A549 (cell line): ENCODE measurements around the gene GATB. TPM values are rescaled to one million over a fixed set of nuclear protein-coding genes. Genes with fewer than 3 reads are reported as not detected.

Experiments used
- ATAC-seq, 2 experiments: fragments of 200-7000 bp in 1 of 2; fragments of >200 bp in 1 of 2; cut with Nextera tagmentation in 1 of 2; cut with Tn5 transposase in 1 of 2; 3 replicates each; pipeline versions ENCODE4 v1.8.0 to v1.9.1; 2018 to 2020; ENCODE audit warnings: mild to moderate bottlenecking in 1 of 2, moderate library complexity in 1 of 2
- CTCF ChIA-PET: fragments of 300-600 bp; sonication (Branson Sonifier 250); formaldehyde crosslinking; extraction: SDS; loops from one replicate; lab custom pipeline; 2021; ENCODE audit warnings: antibody characterized with exemption, inconsistent platforms; lab: Yijun Ruan, JAX
- POLR2A ChIA-PET: fragments of 350-600 bp; formaldehyde crosslinking; extraction: SDS; loops from one replicate; lab custom pipeline; 2021; ENCODE audit warnings: antibody characterized with exemption, inconsistent platforms; lab: Yijun Ruan, JAX
- DNase-seq, 2 experiments: peaks; one replicate each; pipeline versions ENCODE4 v3.0.0 to v3.0.0-alpha.2; 2011 to 2016; ENCODE audit warnings: low read depth in 1 of 2, low spot score in 1 of 2
- FAIRE-seq: peaks from 2 replicates; lab custom pipeline; 2011; peaks lifted over from hg19 to GRCh38; lab: Jason Lieb, UNC
- H3K27ac ChIP-seq, 2 experiments: fragments of >200 bp; sonication (Bioruptor Twin); formaldehyde crosslinking; 3 replicates each; pipeline ENCODE4 v1.5.1; 2016 to 2017
- H3K4me1 ChIP-seq: fragments of >200 bp; sonication (Bioruptor Twin); formaldehyde crosslinking; 3 replicates; pipeline ENCODE4 v1.6.1; 2016
- H3K4me2 ChIP-seq: fragments of >200 bp; sonication (Bioruptor Twin); formaldehyde crosslinking; 3 replicates; pipeline ENCODE4 v1.6.1; 2016
- H3K4me3 ChIP-seq: fragments of >200 bp; sonication (Bioruptor Twin); formaldehyde crosslinking; 3 replicates; pipeline ENCODE4 v1.5.1; 2016
- H3K9me3 ChIP-seq: fragments of >200 bp; sonication (Bioruptor Twin); formaldehyde crosslinking; 3 replicates; pipeline ENCODE4 v1.6.1; 2016
- CHD2 ChIP-seq: fragments of 150-350 bp; IDR thresholded peaks from 2 replicates; pipeline ENCODE4 v1.6.1; 2014; ENCODE audit warnings: low read length; ENCODE audit not compliant: partially characterized antibody
- EHF ChIP-seq: fragments of 250-450 bp; sonication (Bioruptor Pico); IDR thresholded peaks from 2 replicates; pipeline ENCODE4 v1.5.0; 2020; ENCODE audit warnings: mild to moderate bottlenecking
- FOSL2 ChIP-seq, 2 experiments: fragments of 450-650 bp in 1 of 2; fragments of >200 bp in 1 of 2; sonication (Bioruptor Twin) in 1 of 2; formaldehyde crosslinking; IDR thresholded peaks; 2 replicates each; pipeline versions ENCODE4 v1.5.0 to v1.6.1; 2016 to 2020; ENCODE audit warnings: mild to moderate bottlenecking in 1 of 2, moderate library complexity in 1 of 2
- FOXS1 ChIP-seq: fragments of 250-450 bp; sonication (Bioruptor Pico); IDR thresholded peaks from 2 replicates; pipeline ENCODE4 v1.5.0; 2020; ENCODE audit warnings: mild to moderate bottlenecking, moderate library complexity
- HDAC2 ChIP-seq: fragments of 200-600 bp; sonication (generic); IDR thresholded peaks from 2 replicates; pipeline ENCODE4 v1.6.1; 2016
- HEYL ChIP-seq: fragments of 250-450 bp; sonication (Bioruptor Pico); IDR thresholded peaks from 2 replicates; pipeline ENCODE4 v1.8.0; 2021; ENCODE audit warnings: mild to moderate bottlenecking, moderate library complexity
- KDM1A ChIP-seq: fragments of 200-600 bp; sonication (generic); IDR thresholded peaks from 2 replicates; pipeline ENCODE4 v1.6.1; 2016; ENCODE audit warnings: low read depth, mild to moderate bottlenecking
- KDM5A ChIP-seq: fragments of 200-600 bp; sonication (generic); IDR thresholded peaks from 2 replicates; pipeline ENCODE4 v1.6.1; 2016; ENCODE audit warnings: antibody characterized with exemption, mild to moderate bottlenecking
- MAZ ChIP-seq: fragments of 150-350 bp; IDR thresholded peaks from 2 replicates; pipeline ENCODE4 v1.6.1; 2014; ENCODE audit warnings: antibody characterized with exemption, low read depth, low read length, borderline replicate concordance
- MYC ChIP-seq: IDR thresholded peaks from 2 replicates; pipeline ENCODE4 v1.6.1; 2012; ENCODE audit warnings: mild to moderate bottlenecking, inconsistent platforms, low read length, improper control_type of control experiment, borderline replicate concordance
- NFE2L2 ChIP-seq: fragments of 150-350 bp; conservative IDR thresholded peaks from 2 replicates; pipeline ENCODE4 v1.6.1; 2014; ENCODE audit warnings: low read length
- POLR2A ChIP-seq: IDR thresholded peaks from 2 replicates; pipeline ENCODE4 v1.6.1; 2012; ENCODE audit warnings: mild to moderate bottlenecking, low read length
- RFX5 ChIP-seq: fragments of 450-650 bp; IDR thresholded peaks from 2 replicates; pipeline ENCODE4 v1.7.1; 2014; ENCODE audit warnings: antibody characterized with exemption, mild to moderate bottlenecking, moderate library complexity
- TP53 ChIP-seq: fragments of 250-450 bp; sonication (Bioruptor Pico); IDR thresholded peaks from 2 replicates; pipeline ENCODE4 v1.5.0; 2021; ENCODE audit warnings: mild to moderate bottlenecking, moderate library complexity
- ZC3H11A ChIP-seq: fragments of 450-650 bp; IDR thresholded peaks from 2 replicates; pipeline ENCODE4 v1.6.1; 2014; ENCODE audit warnings: antibody characterized with exemption, mild to moderate bottlenecking
- ZNF302 ChIP-seq: fragments of 250-450 bp; sonication (Bioruptor Pico); IDR thresholded peaks from 2 replicates; pipeline ENCODE4 v1.9.0; 2021; ENCODE audit warnings: inconsistent platforms, mild to moderate bottlenecking, moderate library complexity
- ZSCAN20 ChIP-seq: fragments of 250-450 bp; sonication (Bioruptor Pico); IDR thresholded peaks from 2 replicates; pipeline ENCODE4 v1.8.0; 2022; ENCODE audit warnings: mild to moderate bottlenecking, moderate library complexity
- WGBS: methylation state at CpG from one replicate; pipeline ENCODE4 v1.1.6; 2017; ENCODE audit errors: missing lambda C conversion rate; 5-methylcytosine and 5-hydroxymethylcytosine counted together
- polyA plus RNA-seq, 4 experiments: library from polyadenylated mRNA; depleted of rRNA in 3 of 4; stranded (reverse); fragments of >200 nt; fragmentation: RNase III in 1 of 4; extraction: RNeasy Plus Mini Kit Qiagen cat#74134 plus additional on column Dnase treatment in 1 of 4; gene quantifications; 2 replicates in 3 of 4; 3 replicates in 1 of 4; pipeline ENCODE4 v1.2.3, GENCODE V29; 2011 to 2017
- TF ChIP-seq, protein P1 (sequence below): fragments of >200 bp; sonication (Bioruptor Twin); formaldehyde crosslinking; IDR thresholded peaks from 3 replicates; pipeline ENCODE4 v1.5.1; 2016
- TF ChIP-seq, protein P2 (sequence below): IDR thresholded peaks from 2 replicates; pipeline ENCODE4 v1.6.1; 2012; ENCODE audit warnings: low read depth, borderline replicate concordance
- TF ChIP-seq, protein P3 (sequence below): fragments of 450-650 bp; IDR thresholded peaks from 2 replicates; pipeline ENCODE4 v1.6.1; 2014; ENCODE audit warnings: antibody characterized with exemption
- TF ChIP-seq, protein P4 (sequence below): fragments of 250-450 bp; sonication (Bioruptor Pico); IDR thresholded peaks from 2 replicates; pipeline ENCODE4 v1.5.0; 2020; ENCODE audit warnings: low read depth, mild to moderate bottlenecking, moderate library complexity
- TF ChIP-seq, protein P5 (sequence below): fragments of >200 bp; sonication (Bioruptor Twin); formaldehyde crosslinking; IDR thresholded peaks from 3 replicates; pipeline ENCODE4 v1.6.1; 2016
- TF ChIP-seq, protein P6 (sequence below): fragments of 250-450 bp; sonication (Bioruptor Pico); IDR thresholded peaks from 2 replicates; pipeline ENCODE4 v1.5.0; 2021; ENCODE audit warnings: mild to moderate bottlenecking, moderate library complexity, borderline replicate concordance

GATB gene
- polyA plus RNA-seq, 2 of the 4 experiments (the other 2 are of a cell fraction), result 12.1 to 17.8 TPM

DNA sequence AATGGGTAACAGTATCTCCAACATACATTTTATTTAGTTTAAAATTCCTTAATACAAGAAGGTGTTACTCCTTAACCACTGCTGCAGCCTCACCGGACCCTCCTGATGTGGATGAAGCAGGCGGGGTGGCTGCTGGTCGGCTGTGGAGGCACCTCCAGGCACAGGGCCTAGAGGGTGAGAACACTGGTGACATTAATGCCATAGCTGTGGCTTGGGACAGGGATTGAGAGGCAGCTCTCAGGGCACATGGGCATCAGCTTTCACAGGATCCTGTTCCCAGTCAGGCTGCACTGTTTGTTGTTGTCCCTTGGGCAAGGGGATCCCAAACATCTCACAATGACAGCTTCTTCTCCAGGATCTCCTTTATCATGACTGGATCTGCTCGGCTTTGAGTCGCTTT, 90.0 kb downstream of the GATB start:
- Histone ChIP-seq H3K4me1 (no peaks in the 10 kb centered on the region), H3K4me2 (no peak overlapping the region), H3K9me3 (no peaks in the 10 kb centered on the region), H3K4me3 (no peak overlapping the region), H3K27ac (no peak overlapping the region)
- DNase-seq, result no peak
- WGBS, result 81% methylated on average over 5 of the region's 5 CpGs
- FAIRE-seq, result no peak
- POLR2A ChIA-PET, result no interaction called here
- ATAC-seq, result no peak
- CTCF ChIA-PET, result interaction anchor here (2.2 kb wide), 1 partner anchor 11 kb away, joined by 4 read pairs; no protein-coding TSS in a partner anchor
- TF ChIP-seq HEYL (no peak), HDAC2 (no peak)

DNA sequence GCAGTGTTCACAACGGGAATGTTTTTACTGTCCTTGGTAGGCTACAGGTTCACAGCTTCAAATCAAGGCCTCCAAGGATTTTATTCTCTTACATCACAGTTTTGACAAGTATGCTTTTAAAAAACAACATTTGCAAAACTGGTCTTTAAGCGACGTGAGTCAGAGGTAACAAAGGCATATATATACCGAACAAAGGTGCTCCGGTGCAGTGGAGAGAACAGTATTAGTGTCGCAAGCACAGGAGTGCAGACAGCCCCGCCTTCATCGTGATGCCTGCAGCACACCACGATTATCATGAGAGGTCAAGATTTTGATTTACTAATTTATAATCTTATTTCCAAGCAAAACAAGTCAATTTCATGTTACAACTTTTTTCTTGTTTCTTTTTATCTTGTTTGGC, 90.8 kb downstream of the GATB start:
- WGBS, result 81% methylated on average over 9 of the region's 9 CpGs
- H3K4me1 ChIP-seq, result no peaks in the 10 kb centered on the region
- FAIRE-seq, result no peak

DNA sequence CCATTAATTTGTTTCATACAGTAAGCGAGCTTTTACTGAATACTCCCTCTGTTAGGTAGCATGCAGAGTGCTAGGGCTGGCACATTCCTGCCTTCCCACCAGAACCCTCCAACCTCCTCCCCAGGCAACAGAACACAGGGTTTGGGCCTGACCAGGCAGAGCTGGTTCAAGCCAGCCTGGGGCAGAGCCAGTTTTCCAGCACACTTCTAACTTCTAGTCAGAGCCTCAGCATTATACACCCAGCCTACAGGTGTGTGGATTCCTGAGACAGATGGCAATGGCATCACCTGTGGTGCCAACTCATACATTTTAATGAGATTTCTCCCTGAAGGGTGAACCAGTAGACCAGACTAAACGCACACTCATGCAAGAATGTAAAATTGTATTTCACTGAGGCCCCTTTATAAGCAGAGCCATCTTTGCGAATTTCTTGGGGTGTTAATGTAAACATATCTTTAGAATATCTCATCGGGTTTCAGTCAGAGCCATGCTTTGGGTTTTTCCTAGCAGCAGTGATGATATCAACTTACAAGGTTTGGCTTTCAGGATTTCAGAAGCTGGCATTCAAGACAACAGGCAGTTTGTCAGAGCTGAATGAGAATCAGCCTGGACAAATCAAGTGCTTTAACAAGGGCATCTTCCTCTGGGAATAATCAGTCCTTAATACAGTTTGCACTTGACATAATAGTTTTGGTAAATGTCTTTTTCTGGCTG, 92.0 kb downstream of the GATB start:
- 81% methylated on average over 4 of the region's 4 CpGs for WGBS
- H3K27ac ChIP-seq, result no peak overlapping the region
- no peaks in the 10 kb centered on the region for H3K4me1 ChIP-seq
- CTCF ChIA-PET, result interaction anchor here (1.2 to 1.6 kb wide), 2 partner anchors 10 to 24 kb away, joined by 3 read pairs; no protein-coding TSS in a partner anchor
- no peaks in the 10 kb centered on the region for H3K9me3 ChIP-seq
- no peak for DNase-seq
- ATAC-seq, result no peak
- H3K4me2 ChIP-seq, result no peak overlapping the region
- no peak for FAIRE-seq
- POLR2A ChIA-PET, result no interaction called here
- H3K4me3 ChIP-seq, result no peak overlapping the region
- TF ChIP-seq, protein P1, sequence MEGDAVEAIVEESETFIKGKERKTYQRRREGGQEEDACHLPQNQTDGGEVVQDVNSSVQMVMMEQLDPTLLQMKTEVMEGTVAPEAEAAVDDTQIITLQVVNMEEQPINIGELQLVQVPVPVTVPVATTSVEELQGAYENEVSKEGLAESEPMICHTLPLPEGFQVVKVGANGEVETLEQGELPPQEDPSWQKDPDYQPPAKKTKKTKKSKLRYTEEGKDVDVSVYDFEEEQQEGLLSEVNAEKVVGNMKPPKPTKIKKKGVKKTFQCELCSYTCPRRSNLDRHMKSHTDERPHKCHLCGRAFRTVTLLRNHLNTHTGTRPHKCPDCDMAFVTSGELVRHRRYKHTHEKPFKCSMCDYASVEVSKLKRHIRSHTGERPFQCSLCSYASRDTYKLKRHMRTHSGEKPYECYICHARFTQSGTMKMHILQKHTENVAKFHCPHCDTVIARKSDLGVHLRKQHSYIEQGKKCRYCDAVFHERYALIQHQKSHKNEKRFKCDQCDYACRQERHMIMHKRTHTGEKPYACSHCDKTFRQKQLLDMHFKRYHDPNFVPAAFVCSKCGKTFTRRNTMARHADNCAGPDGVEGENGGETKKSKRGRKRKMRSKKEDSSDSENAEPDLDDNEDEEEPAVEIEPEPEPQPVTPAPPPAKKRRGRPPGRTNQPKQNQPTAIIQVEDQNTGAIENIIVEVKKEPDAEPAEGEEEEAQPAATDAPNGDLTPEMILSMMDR, result no peak
- TF ChIP-seq ZSCAN20 (CRISPR knock-in tag) (no peak), HEYL (no peak), TP53 (no peak), NFE2L2 (no peak), POLR2A (no peak), CHD2 (no peak)
- TF ChIP-seq, protein P2, sequence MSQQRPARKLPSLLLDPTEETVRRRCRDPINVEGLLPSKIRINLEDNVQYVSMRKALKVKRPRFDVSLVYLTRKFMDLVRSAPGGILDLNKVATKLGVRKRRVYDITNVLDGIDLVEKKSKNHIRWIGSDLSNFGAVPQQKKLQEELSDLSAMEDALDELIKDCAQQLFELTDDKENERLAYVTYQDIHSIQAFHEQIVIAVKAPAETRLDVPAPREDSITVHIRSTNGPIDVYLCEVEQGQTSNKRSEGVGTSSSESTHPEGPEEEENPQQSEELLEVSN, result no peak
- TF ChIP-seq, protein P3, sequence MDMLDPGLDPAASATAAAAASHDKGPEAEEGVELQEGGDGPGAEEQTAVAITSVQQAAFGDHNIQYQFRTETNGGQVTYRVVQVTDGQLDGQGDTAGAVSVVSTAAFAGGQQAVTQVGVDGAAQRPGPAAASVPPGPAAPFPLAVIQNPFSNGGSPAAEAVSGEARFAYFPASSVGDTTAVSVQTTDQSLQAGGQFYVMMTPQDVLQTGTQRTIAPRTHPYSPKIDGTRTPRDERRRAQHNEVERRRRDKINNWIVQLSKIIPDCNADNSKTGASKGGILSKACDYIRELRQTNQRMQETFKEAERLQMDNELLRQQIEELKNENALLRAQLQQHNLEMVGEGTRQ, result no peak
- TF ChIP-seq, protein P4, sequence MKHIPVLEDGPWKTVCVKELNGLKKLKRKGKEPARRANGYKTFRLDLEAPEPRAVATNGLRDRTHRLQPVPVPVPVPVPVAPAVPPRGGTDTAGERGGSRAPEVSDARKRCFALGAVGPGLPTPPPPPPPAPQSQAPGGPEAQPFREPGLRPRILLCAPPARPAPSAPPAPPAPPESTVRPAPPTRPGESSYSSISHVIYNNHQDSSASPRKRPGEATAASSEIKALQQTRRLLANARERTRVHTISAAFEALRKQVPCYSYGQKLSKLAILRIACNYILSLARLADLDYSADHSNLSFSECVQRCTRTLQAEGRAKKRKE (CRISPR knock-in tag), result no peak

More for the DNA sequence above, 90.8 kb downstream of the GATB start:
- POLR2A ChIA-PET, result no interaction called here
- CTCF ChIA-PET, result interaction anchor here (2.2 kb wide), 1 partner anchor 10 kb away, joined by 4 read pairs; no protein-coding TSS in a partner anchor
- H3K27ac ChIP-seq, result no peak overlapping the region
- no peak overlapping the region for H3K4me2 ChIP-seq
- no peak for DNase-seq
- H3K9me3 ChIP-seq, result no peaks in the 10 kb centered on the region
- no peak overlapping the region for H3K4me3 ChIP-seq
- no peak for ATAC-seq
- TF ChIP-seq RFX5 (no peak), MAZ (no peak), EHF (CRISPR knock-in tag) (no peak), ZNF302 (CRISPR knock-in tag) (no peak), FOSL2 (IDR thresholded peaks at IDR 0.05) (no peak), FOSL2 (CRISPR knock-in tag; IDR thresholded peaks at IDR 0.05) (no peak), ZC3H11A (no peak), FOXS1 (no peak), KDM5A (no peak), MYC (no peak), CHD2 (no peak), KDM1A (no peak)
- TF ChIP-seq, protein P1, result no peak
- TF ChIP-seq, protein P5, sequence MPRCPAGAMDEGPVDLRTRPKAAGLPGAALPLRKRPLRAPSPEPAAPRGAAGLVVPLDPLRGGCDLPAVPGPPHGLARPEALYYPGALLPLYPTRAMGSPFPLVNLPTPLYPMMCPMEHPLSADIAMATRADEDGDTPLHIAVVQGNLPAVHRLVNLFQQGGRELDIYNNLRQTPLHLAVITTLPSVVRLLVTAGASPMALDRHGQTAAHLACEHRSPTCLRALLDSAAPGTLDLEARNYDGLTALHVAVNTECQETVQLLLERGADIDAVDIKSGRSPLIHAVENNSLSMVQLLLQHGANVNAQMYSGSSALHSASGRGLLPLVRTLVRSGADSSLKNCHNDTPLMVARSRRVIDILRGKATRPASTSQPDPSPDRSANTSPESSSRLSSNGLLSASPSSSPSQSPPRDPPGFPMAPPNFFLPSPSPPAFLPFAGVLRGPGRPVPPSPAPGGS, result no peak
- TF ChIP-seq, protein P6, sequence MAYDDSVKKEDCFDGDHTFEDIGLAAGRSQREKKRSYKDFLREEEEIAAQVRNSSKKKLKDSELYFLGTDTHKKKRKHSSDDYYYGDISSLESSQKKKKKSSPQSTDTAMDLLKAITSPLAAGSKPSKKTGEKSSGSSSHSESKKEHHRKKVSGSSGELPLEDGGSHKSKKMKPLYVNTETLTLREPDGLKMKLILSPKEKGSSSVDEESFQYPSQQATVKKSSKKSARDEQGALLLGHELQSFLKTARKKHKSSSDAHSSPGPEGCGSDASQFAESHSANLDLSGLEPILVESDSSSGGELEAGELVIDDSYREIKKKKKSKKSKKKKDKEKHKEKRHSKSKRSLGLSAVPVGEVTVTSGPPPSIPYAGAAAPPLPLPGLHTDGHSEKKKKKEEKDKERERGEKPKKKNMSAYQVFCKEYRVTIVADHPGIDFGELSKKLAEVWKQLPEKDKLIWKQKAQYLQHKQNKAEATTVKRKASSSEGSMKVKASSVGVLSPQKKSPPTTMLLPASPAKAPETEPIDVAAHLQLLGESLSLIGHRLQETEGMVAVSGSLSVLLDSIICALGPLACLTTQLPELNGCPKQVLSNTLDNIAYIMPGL (CRISPR knock-in tag), result no peak
- TF ChIP-seq, protein P3, result no peak
